RWPE1 (cell line): ENCODE results near the gene STX5.
"Not testable (repeated sequence)": the region's sequence is repeated elsewhere in the genome, so short reads cannot be mapped to it uniquely, and the experiment has no call there.

ENCODE experiments used
- CTCF ChIA-PET: fragments of 350-600 bp; sonication (Branson Sonifier 250); formaldehyde crosslinking; extraction: SDS; loops from one replicate; lab custom pipeline; 2021; lab: Yijun Ruan, JAX
- POLR2A ChIA-PET: fragments of 400-600 bp; formaldehyde crosslinking; extraction: SDS; loops from one replicate; lab custom pipeline; 2020; ENCODE audit warnings: antibody characterized with exemption; ENCODE audit not compliant: low non-redundant PET; lab: Yijun Ruan, JAX
- DNase-seq: peaks from one replicate; pipeline ENCODE4 v3.0.0; 2012; ENCODE audit warnings: low spot score
- H3K27ac ChIP-seq: fragments of 450-650 bp; 2 replicates; pipeline ENCODE4 v1.5.1; 2017
- TF ChIP-seq, protein P1 (sequence below): fragments of 450-650 bp; conservative IDR thresholded peaks from 2 replicates; pipeline ENCODE4 v1.5.1; 2017; ENCODE audit warnings: low read depth, mild to moderate bottlenecking

The STX5 gene

DNA sequence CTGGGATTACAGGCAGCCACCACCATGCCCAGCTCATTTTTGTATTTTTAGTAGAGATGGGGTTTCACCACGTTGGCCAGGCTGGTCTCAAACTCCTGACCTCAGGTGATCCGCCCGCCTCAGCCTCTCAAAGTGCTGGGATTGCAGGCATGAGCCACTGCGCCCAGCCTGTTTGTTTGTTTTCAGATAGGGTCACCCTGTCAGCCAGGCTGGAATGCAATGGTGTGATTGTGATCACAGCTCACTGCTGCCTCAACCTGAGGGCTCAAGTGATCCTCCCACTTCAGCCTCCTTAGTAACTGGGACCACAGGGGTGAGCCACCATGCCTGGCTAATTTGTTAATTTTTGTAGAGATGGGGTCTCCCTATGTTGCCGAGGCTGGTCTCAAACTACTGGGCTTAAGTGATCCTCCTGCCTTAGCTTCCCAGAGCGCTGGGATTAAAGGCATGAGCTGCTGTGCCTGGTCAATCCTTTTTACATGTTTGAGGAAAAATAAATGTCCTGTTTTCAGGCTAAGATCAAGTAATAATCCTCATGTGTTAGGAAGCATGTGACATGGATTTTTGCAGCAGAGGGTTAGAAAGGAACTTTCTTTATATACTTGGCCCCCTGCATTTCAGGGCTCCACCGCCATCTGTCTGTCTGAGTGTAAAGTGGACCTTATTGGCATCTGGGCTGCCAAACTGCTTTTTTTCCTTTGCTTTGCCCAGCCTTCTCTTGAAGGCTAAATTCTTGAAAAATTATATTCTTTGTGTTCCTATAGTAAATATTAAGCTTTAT, 44.0 kb upstream of the STX5 start:
- CTCF ChIA-PET: interaction anchor here (0.7 kb wide), 1 partner anchor 83 kb away, joined by 3 read pairs; no protein-coding TSS in a partner anchor
- POLR2A ChIA-PET: interaction anchor here (1.4 kb wide), 1 partner anchor 12 kb away, joined by 4 read pairs; no protein-coding TSS in a partner anchor
- H3K27ac ChIP-seq: peak overlapping the region; percentile 50
- TF ChIP-seq, protein P1, sequence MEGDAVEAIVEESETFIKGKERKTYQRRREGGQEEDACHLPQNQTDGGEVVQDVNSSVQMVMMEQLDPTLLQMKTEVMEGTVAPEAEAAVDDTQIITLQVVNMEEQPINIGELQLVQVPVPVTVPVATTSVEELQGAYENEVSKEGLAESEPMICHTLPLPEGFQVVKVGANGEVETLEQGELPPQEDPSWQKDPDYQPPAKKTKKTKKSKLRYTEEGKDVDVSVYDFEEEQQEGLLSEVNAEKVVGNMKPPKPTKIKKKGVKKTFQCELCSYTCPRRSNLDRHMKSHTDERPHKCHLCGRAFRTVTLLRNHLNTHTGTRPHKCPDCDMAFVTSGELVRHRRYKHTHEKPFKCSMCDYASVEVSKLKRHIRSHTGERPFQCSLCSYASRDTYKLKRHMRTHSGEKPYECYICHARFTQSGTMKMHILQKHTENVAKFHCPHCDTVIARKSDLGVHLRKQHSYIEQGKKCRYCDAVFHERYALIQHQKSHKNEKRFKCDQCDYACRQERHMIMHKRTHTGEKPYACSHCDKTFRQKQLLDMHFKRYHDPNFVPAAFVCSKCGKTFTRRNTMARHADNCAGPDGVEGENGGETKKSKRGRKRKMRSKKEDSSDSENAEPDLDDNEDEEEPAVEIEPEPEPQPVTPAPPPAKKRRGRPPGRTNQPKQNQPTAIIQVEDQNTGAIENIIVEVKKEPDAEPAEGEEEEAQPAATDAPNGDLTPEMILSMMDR: no peak
- DNase-seq: no peak

DNA sequence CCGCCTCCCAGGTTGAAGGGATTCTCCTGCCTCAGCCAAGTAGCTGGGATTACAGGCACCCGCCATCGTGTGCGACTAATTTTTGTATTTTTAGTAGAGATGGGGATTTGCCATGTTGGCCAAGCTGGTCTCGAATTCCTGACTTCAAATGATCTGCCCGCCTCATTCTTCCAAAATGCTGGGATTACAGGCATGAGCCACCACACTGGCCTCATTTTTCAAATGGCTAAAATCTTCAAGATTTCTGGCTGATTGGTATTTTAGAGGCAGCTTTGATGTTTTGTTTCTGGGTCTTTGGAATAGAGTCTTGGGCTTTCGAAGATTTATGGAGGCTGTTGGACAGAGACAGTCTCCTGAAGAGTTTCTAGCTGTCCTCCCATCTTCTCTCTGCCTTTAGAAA, 43.0 kb upstream of the STX5 start:
- POLR2A ChIA-PET: interaction anchor here (1.4 kb wide), 1 partner anchor 11 kb away, joined by 4 read pairs; no protein-coding TSS in a partner anchor
- peak overlapping the region; percentile 50; the same call in 1 of the 2 replicates for H3K27ac ChIP-seq
- TF ChIP-seq, protein P1: no peak
- DNase-seq: no peak
- CTCF ChIA-PET: no interaction called here

DNA sequence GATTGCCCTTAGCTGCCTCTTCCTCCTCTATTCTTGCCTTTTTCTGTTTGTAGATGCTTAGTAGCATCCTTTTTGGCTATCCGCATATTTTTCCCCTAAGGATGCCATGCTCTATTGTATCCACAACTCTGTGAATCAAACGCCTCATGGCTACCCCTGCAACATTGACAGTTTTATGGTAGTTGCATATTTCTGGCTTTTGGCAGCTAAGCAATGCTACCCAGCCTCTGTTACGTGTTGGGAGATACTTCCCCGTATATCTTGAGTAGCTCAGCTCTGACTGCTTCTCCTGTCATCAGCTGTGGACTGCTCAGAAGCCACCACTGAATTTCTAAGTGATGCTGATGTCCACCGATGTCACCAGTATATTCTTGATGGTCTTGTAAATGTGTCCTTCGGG, 33.8 kb upstream of the STX5 start:
- DNase-seq: no peak
- TF ChIP-seq, protein P1: no peak
- CTCF ChIA-PET: interaction anchor here (0.6 kb wide), 1 partner anchor 75 kb away, joined by 3 read pairs; no protein-coding TSS in a partner anchor
- H3K27ac ChIP-seq: no peak overlapping the region
- POLR2A ChIA-PET: interaction anchor here (1.2 kb wide), 1 partner anchor 24 kb away, joined by 3 read pairs; no protein-coding TSS in a partner anchor

DNA sequence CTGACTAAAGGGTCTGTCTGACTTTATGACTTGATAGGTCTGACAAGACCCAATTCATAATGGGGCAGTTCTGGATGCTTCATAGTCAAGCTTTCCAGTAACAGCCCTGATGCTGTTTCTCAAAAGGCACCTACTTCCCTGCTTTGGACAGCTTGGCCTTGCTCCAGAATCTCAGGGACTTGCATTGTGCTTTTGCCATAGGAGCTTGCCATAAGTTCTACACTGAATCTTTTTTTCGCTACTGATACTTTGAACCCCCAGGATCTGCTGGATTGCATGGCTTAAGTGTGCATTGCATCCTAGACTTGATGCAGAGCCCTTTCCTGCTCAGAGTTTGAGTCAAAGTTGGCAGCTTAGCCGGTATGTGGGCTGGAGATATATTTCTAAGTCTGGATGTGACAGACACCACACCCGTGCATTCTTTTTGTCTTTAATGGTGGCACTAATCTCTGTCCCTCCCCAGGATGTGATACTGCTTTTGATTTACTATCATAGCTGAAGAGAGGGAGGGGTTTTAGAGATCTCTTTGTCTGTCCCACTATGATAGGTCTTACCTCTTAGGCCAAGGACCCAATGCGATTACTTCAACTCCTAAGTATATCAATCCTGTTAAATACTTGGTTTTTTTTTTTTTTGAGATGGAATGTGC, 32.0 kb upstream of the STX5 start:
- ChIA-PET CTCF (interaction anchor here (0.6 to 1.1 kb wide), 4 partner anchors 21 to 1993 kb away, joined by 3 to 12 read pairs (median 4); no protein-coding TSS in a partner anchor), POLR2A (interaction anchor here (0.7 to 1.0 kb wide), 3 partner anchors 9 to 23 kb away, joined by 3 to 4 read pairs (median 4); no protein-coding TSS in a partner anchor)
- peak overlapping the region; percentile 28 for H3K27ac ChIP-seq
- no peak for DNase-seq
- TF ChIP-seq, protein P1: no peak

DNA sequence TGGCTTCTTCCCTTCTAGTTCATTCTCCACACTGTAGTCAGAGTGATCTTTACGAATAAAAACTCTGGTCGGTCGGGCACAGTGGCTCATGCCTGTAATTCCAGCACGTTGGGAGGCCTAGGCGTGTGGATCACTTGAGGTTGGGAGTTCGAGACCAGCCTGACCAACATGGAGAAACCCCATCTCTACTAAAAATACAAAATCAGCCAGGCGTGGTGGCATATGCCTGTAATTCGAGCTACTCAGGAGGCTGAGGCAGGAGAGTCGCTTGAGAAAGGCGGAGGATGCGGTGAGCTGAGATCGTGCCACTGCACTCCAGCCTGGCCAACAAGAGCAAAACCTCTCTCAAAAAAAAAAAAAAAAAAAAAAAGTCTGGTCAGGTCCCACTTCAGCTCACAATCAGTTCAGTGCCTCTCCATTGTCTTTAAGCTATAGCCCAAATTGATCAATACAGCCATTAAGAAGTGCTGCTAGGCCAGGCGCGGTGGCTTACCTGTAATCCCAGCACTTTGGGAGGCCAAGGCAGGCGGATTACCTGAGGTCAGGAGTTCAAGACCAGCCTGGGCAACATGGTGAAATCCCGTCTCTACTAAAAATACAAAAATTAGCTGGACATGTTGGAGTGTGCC, 29.8 kb upstream of the STX5 start:
- not testable (repeated sequence) for DNase-seq
- CTCF ChIA-PET: interaction anchor here (0.5 to 0.9 kb wide), 5 partner anchors 11 to 447 kb away, joined by 3 to 4 read pairs (median 3); no protein-coding TSS in a partner anchor
- H3K27ac ChIP-seq: peak overlapping the region; percentile 69
- POLR2A ChIA-PET: interaction anchor here (0.6 to 1.5 kb wide), 5 partner anchors 20 to 130 kb away, joined by 3 to 9 read pairs (median 5); partner anchors contain the start of gene POLR2G

DNA sequence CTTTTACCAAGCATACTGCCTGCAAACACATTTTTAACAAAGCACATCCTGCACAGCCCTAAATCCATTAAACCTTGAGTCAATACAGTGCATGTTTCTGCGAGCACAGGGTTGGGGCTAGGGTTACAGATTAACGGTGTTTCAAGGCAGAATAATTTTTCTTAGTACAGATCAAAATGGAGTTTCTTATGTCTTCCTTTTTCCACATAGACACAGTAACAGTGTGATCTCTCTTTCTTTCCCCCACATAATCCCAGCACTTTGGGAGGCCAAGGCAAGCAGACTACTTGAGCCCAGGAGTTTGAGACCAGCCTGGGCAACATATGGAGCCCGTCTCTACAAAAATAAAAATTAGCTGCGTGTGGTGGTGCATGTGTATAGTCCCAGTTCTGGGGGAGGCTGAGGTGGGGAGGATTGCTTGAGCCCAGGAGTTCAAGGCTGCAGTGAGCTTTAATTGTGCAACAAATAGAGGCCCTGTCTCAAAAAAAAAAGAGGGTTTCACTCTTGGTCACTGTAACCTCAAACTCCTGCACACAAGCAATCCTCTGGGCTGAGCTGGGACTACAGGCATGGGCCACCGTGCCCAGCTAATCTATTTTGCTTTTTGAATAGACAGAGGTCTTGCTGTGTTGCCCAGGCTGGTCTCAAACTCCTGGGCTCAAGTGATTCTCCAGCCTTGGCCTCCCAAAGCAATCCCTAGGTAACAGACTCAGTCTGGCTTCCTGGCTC, 29.1 kb upstream of the STX5 start:
- TF ChIP-seq, protein P1: no peak
- ChIA-PET CTCF (interaction anchor here (0.6 to 0.9 kb wide), 2 partner anchors 74 to 135 kb away, joined by 3 to 4 read pairs; no protein-coding TSS in a partner anchor), POLR2A (no interaction called here)
- peak overlapping the region; percentile 69 for H3K27ac ChIP-seq
- DNase-seq: no peak

DNA sequence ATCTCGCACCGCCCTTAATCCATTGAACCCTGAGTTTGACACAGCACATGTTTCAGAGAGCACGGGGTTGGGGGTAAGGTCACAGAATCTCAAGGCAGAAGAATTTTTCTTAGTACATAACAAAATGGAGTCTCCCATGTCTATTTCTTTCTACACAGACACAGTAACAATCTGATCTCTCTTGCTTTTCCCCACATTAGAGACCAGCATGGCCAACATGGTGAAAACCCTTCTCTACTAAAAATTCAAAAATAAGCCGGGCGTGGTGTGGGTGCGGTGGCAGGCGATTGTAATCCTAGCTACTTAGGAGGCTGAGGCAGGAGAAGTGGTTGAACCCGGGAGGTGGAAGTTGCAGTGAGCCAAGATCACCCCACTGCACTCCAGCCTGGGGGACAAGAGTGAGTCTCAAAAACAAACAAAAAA, 27.4 kb upstream of the STX5 start:
- POLR2A ChIA-PET, CTCF ChIA-PET, DNase-seq: not testable (repeated sequence)
- peak overlapping the region; percentile 69 for H3K27ac ChIP-seq
